ENCODE results near the gene ZXDA.
"Not testable (repeated sequence)": the region's sequence is repeated elsewhere in the genome, so short reads cannot be mapped to it uniquely, and the experiment has no call there.

Gene ZXDA

DNA sequence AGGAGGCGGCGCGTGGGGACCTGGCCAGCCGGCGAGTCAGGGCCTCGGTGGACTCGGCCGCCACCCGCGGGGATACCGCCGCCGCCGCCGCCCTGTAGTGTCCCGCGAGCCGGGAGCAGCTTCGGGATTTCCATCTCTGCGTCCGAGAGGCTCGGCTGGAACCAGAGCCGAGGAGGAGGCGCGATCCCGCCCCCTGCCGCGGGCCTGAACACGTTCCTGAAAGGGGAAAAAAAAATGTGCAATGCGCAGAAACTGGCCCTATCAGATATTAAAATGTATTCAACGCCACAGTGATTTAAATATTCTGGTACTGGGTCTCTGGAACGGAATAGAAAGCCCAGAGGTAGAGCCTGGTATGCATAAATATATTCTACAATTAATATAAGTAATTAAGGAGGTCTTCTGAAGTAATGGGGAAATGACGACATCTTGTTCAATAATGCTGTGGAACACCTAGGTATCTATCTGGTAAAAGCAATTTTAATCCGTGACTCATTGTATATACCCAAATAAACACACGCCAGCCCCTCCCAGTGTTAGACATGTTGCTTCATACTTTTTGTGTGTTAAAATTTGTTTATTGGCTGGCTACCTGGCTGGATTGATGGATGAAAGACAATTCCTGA, at the start of gene ZXDA:
ZXDA (minus strand) TSS at position 172 of the 626 bp plus-strand sequence; CDS start at position 134, 38 bp downstream.
- DNase-seq (ENCODE audit: low spot score): not testable (repeated sequence)

- DNase-seq (ENCODE audit: low spot score): no peak
These were observed 42.0 kb upstream of the ZXDA start for GRCh38 chrX:57952320-57952678.

- DNase-seq (ENCODE audit: low spot score): no peak
These were observed 41.5 kb upstream of the ZXDA start for GRCh38 chrX:57951666-57952319.

DNA sequence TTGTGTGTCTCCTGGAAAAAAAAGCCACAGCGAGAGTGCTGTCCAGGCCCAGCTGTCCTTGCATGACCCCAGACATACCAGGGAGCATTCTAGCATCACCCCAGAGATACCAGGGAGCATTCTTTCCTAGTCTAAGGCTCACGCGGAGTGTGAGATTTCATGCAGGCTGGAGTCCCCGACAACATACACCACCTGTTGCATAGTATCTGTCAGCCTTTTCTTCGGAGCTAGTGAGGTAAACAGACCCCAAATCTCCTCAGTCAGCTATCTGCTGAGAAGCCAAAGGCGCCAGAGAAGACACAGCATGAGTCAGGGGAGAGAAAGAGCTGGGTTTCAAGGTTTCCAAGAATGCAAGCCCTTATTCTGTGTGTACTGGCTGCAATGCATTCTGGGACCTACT, 23.1 kb upstream of the ZXDA start:
- no peak for DNase-seq (ENCODE audit: low spot score)

DNA sequence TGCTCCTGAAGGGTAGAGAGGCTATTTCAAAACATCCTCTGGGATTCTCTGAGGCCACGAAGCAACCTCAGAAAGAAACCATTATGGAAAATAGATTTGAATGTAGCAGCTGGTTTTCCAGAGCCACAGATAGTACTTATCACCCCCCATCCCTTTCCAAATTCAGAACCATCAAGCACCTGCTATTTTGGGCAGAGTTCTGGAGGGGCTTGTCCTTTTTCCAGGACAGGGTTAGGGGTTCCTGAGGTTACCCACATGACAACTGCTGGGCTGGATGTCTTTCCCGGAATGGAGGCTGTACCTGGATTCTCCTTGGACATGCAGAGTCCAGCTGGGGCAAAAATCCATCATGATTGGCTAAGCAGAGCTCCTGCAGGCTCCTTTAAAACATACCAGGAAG, 22.0 kb upstream of the ZXDA start:
- no peak for DNase-seq (ENCODE audit: low spot score)

DNA sequence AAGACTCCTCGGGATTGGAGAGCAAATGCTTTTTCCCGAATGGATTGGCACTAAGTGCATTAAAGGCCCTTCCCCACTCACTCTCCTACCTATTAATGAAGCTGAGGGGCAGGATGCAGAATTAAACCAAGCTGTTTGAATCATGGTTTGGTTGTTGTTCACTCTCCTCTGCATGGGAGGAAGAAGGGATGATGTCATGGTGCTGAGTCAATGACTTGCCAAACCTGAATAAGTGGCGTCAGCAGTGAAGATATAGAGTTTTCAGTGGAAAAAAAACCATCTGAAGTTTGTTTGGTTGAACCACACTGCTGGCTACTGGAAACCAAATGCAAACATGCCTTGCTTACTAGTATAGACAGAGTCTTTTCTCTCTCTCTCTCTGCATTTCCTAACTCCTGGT, 19.8 kb upstream of the ZXDA start:
- no peak for DNase-seq (ENCODE audit: low spot score)

DNA sequence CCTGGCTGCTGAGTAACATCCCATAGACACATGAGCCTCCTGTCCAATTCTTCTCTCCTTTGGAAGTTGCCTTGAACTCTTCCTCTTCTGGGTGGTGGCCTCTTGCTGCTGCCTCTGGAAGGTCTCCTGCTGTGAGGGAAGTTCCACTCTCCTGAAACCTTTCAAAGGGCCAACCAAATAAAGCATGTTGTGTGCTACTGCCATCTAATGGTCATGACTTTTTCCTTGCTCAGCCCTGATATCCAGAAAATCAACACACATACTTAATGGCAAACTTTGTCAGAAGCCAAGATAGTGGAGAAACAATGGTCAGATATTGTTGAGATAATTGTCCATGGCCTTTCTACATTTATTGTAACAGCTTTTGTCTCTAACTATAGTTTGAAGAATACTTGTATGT, 19.1 kb upstream of the ZXDA start:
- no peak for DNase-seq (ENCODE audit: low spot score)

DNA sequence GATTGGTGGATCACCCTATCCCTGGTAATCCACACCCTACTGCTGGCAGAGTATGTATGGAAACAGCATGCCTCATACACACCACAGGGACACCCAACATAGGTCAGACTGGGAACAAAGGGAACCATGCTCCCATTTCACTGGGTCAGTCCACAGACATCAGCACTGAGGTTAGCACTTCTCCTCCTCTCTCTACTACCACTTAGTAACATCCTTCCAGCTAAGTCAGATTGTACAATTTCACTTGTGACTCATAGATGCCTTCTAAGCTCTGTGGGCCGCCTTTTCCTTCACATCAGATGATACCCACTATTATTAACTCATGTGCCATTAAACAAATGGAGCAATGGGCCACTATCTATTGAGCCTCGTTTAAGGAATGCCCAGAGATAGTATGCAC, 15.5 kb upstream of the ZXDA start:
- no peak for DNase-seq (ENCODE audit: low spot score)

GRCh38 chrX:57918750-57919436, 8.6 kb upstream of the ZXDA start:
- DNase-seq (ENCODE audit: low spot score): no peak

DNA sequence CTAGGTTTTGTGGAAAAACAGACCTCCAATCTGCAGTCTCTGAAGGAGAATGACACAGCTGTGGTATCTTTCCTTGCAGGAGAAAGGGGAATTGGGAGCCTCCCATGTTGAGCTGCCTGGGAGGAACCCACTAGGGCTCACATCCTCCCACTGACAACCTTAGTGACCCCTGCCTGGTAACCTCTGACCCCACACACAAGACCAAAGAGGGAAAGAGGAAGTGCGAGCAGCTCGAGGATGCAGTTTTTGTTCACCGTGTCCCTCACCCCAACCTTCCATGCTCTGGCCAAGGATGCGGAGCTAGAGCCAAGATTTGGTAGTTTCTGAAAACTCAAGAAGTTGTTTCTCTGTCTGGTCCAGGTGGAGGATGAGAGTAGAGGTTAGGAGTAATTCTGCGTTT, 5.4 kb upstream of the ZXDA start:
- DNase-seq (ENCODE audit: low spot score): no peak

DNA sequence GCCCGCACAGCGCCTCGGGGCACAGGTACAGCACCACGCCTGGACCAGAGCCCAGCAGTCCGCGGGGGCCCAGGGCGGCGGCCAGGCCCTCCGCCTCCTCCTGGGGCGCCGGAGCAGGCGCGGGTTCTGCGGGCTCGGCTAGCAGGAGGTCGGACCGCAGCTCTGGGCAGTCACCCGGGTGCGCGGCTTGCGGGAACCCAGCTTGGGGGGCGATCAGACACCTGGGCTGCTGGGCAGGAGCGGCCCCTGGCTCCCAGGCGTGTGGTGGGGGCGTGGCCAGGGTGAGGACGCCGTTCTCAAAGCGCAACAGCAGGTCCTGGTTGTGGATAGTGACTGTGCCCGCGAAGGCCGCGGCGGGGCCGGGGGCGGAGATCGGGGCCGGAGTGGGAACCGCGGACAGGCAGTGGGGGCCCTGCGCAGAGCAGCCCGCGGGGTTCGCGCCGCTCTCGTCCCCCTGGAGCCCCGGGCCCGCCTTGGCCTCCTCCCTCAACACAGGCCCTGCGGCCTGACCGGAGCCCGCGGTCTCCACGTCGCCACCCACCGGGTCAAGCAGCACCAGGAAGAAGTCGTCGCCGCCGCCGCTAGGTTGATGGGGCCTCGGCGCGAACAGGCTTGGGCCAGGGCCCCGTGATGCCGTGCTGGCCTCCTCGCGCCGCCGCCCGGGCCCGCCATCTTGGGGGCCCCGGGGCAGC, 517 bp downstream of the ZXDA start:
- DNase-seq (ENCODE audit: low spot score): not testable (repeated sequence)

DNA sequence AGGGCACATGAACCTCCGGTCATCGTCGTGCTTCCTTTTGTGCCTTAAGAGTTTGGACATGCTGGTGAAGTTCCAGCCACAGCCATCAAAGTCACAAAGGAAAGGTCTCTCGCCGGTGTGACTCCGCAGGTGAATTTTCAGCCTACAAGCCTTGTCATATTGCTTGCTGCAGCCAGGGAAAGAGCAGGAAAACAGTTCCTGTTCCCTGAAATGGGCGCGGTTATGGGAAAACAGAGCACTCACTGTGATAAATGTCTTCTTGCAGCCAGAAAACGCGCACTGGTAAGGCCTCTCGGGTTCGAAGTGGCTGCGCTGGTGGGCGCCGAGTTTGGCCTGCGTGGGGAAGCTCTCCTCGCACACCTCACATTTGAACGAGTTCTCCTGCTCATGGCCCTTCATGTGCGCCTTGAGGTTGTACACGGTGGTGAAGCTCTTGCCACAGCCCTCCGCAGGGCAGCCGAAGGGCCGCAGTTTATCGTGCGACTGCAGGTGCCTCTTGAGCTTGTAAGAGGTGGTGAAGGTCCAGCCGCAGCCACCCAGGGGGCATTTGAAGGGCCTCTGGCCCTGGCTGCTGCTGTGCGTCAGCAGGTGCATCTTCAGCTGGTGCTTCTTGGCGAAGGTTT, 1.2 kb downstream of the ZXDA start:
- not testable (repeated sequence) for DNase-seq (ENCODE audit: low spot score)

DNA sequence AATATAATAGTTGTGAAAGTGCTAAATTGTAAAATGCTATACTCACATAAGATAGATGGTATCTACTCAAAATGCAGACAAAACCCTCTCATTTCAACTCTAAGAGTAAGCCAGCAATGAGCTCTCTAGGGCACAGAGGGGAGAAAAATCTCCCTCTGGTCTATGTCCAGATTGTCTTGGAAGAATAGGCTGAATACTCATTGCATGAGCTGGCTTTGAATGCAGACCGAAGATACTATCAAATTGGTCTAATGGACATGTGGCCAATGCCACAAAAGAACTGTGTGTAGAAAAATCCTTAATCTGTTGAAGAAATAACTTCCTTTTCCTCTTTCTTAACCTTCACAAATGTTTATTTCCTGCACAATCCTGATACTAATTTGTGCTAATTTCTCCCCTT, 3.5 kb downstream of the ZXDA start:
- DNase-seq (ENCODE audit: low spot score): no peak

GRCh38 chrX:57905141-57905540, 5.1 kb downstream of the ZXDA start:
- DNase-seq (ENCODE audit: low spot score): no peak

- no peak for DNase-seq (ENCODE audit: low spot score)
These were observed 5.9 kb downstream of the ZXDA start for GRCh38 chrX:57904176-57904880.

GRCh38 chrX:57902633-57903032, 7.6 kb downstream of the ZXDA start:
- no peak for DNase-seq (ENCODE audit: low spot score)

DNA sequence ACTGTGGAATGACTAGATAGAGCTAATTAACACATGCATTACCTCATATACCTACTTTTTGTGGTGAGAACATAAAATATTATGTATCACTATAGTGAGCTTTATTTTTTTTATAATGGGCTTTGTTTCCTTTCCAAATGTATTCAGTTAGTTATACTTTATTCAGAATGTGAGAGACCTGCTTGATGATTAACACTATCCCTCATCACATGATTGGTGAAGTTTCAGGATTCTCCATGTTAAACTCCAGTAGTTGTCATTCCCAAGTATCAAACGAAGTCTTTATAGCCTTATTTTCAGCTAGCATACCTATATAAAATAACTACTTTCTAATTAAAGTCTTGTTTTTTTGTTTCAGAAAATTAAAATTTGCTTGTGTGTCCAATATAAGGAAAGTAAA, 8.8 kb downstream of the ZXDA start:
- DNase-seq (ENCODE audit: low spot score): no peak

DNA sequence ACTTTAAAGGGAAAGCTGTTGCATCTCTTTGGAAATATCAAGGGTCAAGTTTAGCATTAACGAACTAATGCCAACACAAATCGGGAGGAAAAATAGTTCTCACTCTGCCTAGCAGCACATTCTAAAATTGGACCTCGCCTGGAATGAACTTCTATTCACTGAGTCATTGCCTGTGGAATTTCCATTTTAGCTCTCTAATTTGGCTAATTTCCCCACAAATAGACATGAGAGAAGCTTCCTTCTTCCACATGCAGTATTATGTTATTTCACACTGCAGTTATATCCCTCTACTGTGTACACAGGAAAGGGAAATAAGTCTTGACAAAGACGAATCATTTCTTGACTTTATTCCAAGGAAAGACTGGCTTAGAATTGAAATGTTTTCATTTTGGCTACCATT, 9.3 kb downstream of the ZXDA start:
- no peak for DNase-seq (ENCODE audit: low spot score)

DNA sequence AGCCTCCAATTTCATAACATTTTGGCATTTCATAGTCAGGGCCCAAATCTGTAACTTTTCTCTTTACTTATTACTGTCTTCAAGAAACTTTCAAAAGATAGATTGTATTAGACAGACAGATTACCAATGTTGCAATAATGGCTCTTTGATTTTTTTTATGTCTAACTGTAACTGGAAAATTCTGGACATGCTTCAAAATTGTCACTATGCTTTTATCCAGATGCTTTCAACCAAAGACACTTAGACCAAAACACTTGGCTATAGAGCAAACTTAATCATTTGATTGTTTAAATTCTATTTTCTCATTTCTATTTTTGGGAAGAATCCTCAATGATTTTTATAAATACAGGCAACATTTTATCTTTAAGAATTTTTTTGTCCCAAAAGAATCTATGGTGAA, 10.4 kb downstream of the ZXDA start:
- DNase-seq (ENCODE audit: low spot score): no peak

DNA sequence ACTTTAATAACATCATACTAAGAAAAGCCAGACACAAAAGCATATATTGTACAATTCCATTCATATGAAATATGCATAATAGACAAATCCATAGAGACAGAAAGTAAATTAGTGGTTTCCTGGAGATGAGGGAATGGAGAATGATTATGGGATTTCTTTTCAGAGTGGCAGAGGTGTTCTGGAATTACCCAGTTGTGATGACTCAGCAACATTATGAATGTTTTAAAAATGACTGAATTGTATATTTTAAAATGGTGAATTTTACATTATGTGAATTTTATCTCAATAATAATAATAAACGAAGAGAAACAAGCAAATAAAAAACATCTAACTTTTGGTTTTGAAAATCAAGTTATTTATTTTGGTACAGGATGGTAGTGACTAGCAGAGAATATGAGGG, 11.2 kb downstream of the ZXDA start:
- DNase-seq (ENCODE audit: low spot score): no peak

GRCh38 chrX:57871463-57871862, 38.8 kb downstream of the ZXDA start:
- DNase-seq (ENCODE audit: low spot score): no peak
